HG03108 (cell line): Measurements from ENCODE around the gene DAAM2.

ENCODE experiments used
- ATAC-seq: cut with Tn5 transposase; IDR thresholded peaks from one replicate; pipeline ENCODE4 v1.9.1; 2021; ENCODE audit warnings: moderate library complexity; ENCODE audit not compliant: unreplicated experiment

The DAAM2 gene

GRCh38 chr6:39947611-39948068 is 155.5 kb downstream of the DAAM2 start:
- no peak for ATAC-seq

- ATAC-seq, result no peak
Measured at GRCh38 chr6:39948199-39948791, 156.1 kb downstream of the DAAM2 start.

- ATAC-seq, result no peak
Measured at GRCh38 chr6:39950125-39950720, 158.0 kb downstream of the DAAM2 start.

- no peak for ATAC-seq
Measured at GRCh38 chr6:39951191-39951590, 159.0 kb downstream of the DAAM2 start.

- ATAC-seq, result no peak
Measured at GRCh38 chr6:39951716-39952115, 159.5 kb downstream of the DAAM2 start.

GRCh38 chr6:39952167-39952566 is 160.0 kb downstream of the DAAM2 start:
- no peak for ATAC-seq

- ATAC-seq, result no peak
Measured at GRCh38 chr6:39953076-39953618, 161.0 kb downstream of the DAAM2 start.
